ENCODE measurements around the gene AGBL1.

DNA sequence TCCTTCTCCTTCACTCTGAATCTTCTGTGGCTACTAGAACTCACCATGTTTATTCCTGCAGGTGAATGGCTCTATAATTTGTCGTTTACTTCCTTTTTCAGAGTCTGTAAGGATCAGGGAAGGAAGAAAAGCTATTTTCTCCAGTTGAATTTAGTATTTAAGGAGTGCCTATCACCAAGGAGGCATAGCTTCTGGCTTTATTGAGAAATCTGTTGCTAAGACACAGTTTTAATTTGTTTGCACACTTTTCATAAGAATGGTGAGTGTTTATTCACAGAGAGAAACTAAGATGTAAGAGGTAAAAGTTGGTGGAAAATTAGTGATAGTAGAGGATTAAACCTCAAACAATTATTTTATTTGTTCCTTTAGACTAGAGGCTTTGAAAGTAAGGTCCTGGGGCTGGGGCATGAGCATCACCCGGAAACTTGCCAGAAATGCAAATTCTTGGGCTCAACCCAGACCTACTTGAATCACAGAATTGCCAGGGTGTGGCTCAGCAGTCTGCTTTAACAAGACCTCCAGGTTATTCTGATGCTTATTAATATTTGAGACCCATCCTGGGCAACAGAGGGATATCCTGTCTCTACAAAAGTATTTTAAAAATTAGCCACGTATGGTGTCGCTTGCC is 461.3 kb downstream of the AGBL1 start:
- TF ChIP-seq, protein P1, sequence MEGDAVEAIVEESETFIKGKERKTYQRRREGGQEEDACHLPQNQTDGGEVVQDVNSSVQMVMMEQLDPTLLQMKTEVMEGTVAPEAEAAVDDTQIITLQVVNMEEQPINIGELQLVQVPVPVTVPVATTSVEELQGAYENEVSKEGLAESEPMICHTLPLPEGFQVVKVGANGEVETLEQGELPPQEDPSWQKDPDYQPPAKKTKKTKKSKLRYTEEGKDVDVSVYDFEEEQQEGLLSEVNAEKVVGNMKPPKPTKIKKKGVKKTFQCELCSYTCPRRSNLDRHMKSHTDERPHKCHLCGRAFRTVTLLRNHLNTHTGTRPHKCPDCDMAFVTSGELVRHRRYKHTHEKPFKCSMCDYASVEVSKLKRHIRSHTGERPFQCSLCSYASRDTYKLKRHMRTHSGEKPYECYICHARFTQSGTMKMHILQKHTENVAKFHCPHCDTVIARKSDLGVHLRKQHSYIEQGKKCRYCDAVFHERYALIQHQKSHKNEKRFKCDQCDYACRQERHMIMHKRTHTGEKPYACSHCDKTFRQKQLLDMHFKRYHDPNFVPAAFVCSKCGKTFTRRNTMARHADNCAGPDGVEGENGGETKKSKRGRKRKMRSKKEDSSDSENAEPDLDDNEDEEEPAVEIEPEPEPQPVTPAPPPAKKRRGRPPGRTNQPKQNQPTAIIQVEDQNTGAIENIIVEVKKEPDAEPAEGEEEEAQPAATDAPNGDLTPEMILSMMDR (conservative IDR thresholded peaks at IDR 0.05; ENCODE audit: low read depth, low read length): no peak
- TF ChIP-seq EZH2 (IDR thresholded peaks at IDR 0.05; ENCODE audit: borderline replicate concordance, low read depth, low read length, poor library complexity, severe bottlenecking): no peak
